HG02973 (cell line): ENCODE measurements around the gene GTPBP3.
A peak's percentile ranks its signal among the peaks of the same experiment; 100 is the strongest.

Experiments used
- ATAC-seq: cut with Tn5 transposase; IDR thresholded peaks from one replicate; pipeline ENCODE4 v1.9.1; 2021; ENCODE audit warnings: moderate library complexity; ENCODE audit not compliant: unreplicated experiment

Gene GTPBP3

DNA sequence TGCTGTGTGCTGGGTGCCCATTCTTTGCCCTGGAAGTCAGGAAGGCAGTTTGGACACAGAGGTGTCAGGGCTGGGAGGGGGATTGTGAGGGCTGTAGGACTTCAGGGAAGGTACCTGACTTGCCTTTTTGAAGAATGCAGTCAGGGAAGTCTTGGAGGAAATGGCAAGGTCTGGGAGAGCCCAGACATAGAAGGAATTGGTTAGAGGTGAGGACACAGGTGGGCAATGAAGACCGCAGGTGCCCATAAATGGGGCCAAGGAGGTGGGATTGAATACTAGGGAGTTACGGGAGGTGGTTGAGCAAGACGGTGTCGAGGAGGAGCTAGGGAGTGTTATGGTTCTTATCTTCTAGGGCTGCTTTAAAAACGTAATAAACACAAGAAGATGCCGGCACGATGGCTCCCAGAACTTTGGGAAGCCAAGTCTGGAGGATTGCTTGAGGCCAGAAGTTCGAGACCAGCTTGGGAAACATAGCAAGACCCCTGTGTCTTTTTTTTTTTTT is 29.4 kb upstream of the GTPBP3 start:
- ATAC-seq = no peak

GRCh38 chr19:17309198-17309964 is 28.0 kb upstream of the GTPBP3 start, which contains the start of gene DDA1:
DDA1 (plus strand) TSS chr19:17309563; CDS start chr19:17309655, 92 bp downstream.
- peak; percentile 42 for ATAC-seq

- no peak for ATAC-seq
Measured at GRCh38 chr19:17309965-17310461, 27.3 kb upstream of the GTPBP3 start.

DNA sequence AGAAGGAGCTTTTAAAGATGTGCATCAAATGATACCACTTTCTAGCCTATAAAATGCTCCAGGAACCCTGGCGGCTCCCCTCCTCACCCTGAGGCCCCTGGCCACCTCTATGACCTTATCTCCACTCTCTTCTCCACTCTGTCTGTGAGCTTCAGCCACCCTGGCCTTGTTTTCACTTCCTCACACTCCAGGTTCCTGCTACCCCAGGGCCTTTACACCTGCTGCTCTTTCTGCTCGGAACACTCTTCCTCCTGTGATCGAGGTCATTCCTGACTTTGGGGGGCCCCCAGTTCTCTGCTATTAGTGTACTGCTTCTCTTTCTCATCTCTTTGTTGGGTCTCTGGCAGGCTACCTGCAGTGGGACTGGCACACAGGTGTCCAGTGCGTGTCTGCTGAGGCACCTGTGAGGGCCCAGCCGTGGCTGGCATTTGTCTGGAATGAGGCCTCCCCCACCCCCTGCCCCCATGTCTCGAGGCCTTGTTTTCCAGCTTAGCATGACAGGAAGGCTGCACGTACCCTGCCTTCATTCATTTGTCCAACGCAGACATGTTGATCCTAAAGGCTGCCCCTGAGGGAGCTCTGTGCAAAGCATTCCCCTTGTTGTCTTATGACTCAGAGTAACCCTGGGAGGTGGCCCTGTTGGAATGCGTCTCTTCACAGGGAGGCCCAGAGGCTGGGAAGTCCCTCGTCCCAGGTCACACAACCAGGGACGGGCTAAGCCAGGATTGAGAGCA is 25.7 kb upstream of the GTPBP3 start:
- no peak for ATAC-seq

GRCh38 chr19:17312189-17313113 is 24.9 kb upstream of the GTPBP3 start:
- no peak for ATAC-seq

- ATAC-seq = no peak
Measured at GRCh38 chr19:17314007-17314593, 23.3 kb upstream of the GTPBP3 start.

- ATAC-seq = no peak
Measured at GRCh38 chr19:17318966-17319365, 18.4 kb upstream of the GTPBP3 start.

DNA sequence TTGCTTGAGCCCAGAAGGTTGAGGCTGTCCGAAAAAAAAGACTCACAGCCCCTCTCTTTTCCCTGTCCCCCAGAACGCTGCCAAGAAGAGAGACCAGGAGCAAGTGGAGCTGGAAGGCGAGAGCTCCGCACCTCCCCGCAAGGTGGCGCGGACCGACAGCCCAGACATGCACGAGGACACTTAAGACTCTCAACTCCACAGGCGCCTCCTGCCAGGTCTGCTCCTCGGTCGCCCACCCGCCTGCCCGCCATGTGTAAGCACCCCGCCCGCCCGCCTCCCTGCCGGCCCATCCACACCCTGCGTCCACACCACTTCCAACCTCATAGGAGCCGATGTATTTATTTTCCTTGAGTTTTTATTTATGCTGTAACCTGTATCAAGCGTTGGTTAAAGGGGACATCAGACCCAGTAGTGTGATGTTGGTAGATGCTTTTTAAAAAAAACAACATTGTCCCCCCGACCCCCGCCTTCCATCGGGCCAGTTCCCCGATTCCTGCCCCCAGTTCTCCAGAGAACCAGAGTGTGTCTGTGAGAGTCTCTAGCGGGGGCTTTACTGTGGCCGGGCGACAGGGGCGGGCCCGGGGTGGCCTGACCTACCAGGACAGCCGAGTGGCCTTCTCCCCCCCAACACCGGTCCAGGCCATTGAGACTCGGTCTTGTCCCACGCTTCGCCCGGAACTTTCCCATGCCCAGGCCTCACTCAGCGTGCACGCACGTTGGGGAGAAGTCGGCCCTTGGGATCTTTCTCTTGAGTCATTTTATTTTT is 17.7 kb upstream of the GTPBP3 start:
- no peak for ATAC-seq

GRCh38 chr19:17320435-17320834 is 16.9 kb upstream of the GTPBP3 start:
- ATAC-seq = no peak

DNA sequence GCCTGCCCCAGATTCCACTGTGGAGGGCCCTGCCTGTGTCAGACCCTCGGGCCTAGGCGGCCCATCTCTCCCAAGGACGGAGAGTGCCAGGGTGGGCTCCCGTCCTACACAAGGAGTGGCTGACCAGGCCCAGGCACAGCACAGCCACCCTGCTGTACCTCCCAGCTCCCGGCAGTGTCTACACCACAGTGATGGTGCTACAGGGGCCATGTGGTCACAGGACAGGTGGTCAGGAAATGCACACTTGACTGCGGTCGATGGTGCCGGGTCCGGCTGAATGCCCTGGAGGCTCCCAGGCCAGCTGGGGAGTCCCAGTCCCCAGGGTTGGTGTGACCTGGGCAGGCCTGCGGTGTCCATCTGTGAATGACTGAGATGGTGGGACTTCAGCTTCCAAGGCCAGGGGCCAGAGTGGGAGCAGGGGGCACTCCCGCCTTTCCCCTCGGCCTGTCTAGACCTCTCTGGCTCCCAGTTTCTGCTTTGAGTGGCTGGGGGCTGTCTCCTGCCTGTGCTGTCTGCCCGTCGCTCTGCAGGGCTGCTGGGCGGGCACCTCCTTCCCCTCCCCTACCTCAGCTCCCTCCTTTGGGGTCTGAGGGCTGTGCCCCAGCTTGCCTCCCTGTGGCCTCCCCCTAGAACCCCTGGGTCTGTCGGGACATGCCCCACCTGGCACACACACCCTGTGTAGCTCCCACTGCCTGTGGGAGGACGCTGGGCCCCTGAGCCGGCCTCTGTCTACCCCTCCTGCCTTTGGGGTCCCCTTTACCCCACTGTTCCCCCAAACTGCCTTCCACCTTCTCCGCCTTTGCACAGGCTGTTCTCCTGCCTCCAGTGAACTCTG is 15.5 kb upstream of the GTPBP3 start:
- ATAC-seq = no peak

GRCh38 chr19:17322854-17323253 is 14.5 kb upstream of the GTPBP3 start:
- no peak for ATAC-seq

DNA sequence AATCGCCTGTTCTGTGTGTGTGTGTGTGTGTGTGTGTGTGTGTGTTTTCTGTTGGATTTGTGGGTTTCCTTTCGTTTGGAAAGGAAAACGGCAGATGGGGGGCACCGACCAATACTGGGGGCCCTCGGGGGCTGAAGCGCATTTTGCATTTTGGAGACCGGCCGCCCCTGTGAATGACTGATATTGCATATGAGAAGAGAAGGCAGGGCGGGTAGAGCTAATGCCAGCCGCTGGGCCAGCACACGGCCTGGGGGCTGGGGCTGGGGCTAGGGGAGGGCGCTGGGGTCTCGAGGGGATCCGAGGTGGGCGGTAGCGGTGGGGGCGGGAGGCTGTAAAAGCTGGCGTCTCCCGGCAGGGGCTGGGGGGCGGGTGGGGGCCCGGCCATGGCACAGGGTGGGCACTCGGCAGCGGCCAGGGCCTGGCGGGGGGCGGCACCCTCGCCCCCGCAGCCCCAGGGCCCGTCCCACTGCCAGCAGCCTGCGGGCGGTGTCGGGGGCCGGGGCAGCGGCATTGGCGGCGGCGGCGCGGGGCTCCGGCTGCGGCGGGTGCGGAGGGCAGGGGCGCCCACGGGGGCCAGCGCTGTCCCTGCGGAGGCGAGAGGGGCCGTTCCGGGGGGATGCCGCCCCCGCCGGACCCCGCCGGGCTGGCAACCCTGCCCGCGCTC is 13.9 kb upstream of the GTPBP3 start:
- no peak for ATAC-seq

DNA sequence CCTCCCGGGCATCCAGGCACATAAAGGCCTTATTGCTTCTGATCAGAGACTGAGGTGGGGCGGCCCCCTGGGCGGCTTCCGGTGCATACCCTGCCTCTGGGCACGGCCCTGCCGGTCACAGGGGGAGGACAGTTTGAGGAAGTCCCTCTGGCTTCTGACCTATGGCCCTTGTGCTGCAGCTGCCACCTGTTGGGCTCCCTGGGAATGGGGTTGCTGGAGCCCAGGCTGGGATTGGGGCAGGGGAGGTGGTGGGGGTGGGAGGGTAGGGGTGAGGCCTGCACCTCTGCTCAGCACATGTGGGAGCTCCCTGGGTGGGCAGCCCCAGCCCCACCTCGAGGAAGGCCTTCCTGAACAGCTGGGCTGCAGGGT is 13.4 kb upstream of the GTPBP3 start:
- ATAC-seq = no peak

DNA sequence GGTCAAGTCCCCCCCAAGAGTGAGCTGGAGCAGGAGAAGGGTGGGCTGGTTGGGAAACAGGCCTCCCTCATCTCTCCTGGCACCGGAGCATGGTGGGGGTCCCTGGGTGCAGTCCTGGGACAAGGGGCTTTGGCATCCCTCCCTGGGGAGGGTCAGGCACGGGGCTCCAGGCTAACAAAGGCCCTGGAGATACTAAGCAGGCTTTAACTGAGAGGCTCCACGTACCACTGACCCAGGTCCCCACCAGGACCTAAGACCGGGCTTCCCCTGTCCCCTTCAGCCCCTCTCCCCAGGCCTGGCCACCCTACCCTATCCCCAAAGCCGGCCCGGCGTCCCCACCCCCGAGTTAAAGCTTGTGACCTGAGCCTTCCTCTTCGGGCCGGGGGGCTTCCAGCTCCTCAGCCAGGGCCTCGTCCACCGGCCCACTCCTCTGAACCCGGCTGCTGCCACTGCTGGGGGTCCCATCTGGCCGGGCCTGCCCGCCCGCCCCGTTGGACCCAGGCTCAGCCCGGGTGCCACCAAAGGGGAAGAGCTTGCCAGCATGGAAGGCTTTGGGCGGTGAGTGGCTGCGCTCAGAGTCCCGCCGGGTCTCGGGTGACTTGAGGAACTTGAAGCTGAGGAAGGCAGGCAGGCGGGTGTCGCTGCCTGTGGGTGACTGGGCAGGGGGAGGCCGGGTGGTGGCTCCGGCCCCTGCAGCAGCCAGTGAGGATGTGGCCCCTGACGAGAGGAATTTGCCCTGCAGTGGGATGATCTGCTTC is 12.8 kb upstream of the GTPBP3 start:
- no peak for ATAC-seq

DNA sequence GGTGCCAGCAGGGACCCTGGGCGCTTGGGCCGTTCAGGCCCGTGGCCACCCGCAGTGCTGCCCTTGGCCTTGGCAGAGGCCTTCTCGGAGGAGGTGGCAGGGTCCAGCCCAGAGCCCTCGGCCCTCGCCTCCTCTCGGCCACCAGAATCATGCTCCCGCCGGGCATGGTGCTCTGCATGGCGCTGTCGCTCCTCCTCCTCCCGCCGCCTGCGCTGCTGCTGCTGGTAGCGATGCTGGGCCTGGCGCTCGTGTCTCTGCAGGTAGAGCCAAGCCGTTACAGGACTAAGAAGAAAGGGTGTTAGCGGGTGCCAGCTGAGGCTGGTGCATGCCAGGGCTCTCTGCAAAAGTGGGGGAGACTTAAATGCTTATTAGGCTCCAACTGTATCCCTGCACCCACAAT is 12.2 kb upstream of the GTPBP3 start:
- no peak for ATAC-seq

GRCh38 chr19:17325881-17326594 is 11.3 kb upstream of the GTPBP3 start:
- no peak for ATAC-seq

DNA sequence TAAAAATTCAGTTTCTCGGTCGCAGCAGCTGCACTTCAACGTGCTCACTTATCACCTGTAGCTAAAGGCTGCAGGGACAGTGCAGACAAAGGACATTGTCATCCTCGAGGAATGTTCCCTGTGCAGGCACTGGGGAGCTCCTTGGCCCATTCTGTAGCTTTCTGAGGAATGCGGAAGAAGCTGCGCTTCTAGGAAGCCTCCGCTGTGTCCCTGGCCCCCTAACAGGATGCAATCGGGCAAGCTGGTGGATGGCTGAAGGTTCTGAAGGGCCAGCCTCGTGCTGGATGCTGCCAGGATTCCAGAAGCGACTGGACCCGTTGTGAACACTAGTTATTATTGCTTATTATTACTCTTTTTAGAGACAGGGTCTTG is 10.8 kb upstream of the GTPBP3 start:
- no peak for ATAC-seq
